ENCODE results near the gene SCLT1. TPM values are rescaled to one million over a fixed set of nuclear protein-coding genes. Genes with fewer than 3 reads are reported as not detected.

SCLT1 gene
- polyA plus RNA-seq, 2 of the 4 experiments (the other 2 are of a cell fraction): 7.4 to 12.1 TPM

GRCh38 chr4:129113919-129114318, 20.6 kb upstream of the SCLT1 start:
- H3K4me2 ChIP-seq: no peak overlapping the region
- CTCF ChIA-PET: no interaction called here
- WGBS (ENCODE audit: missing lambda C conversion rate): 63% methylated on average over 1 of the region's 1 CpG
- no peak overlapping the region for H3K4me3 ChIP-seq
- TF ChIP-seq TFCP2L1 (CRISPR knock-in tag; IDR thresholded peaks at IDR 0.05) (no peak), JUN (IDR thresholded peaks at IDR 0.05) (no peak), JUNB (IDR thresholded peaks at IDR 0.05) (no peak), CHD4 (IDR thresholded peaks at IDR 0.05; ENCODE audit: borderline replicate concordance) (no peak), E2F6 (IDR thresholded peaks at IDR 0.05; ENCODE audit: borderline replicate concordance, low read depth) (no peak), PHF8 (IDR thresholded peaks at IDR 0.05; ENCODE audit: borderline replicate concordance, low read depth) (no peak), EHMT2 (IDR thresholded peaks at IDR 0.05; ENCODE audit: low read depth) (no peak), RFX5 (IDR thresholded peaks at IDR 0.05) (no peak), BHLHE40 (IDR thresholded peaks at IDR 0.05; ENCODE audit: low read depth, low read length) (no peak)
- no peak overlapping the region for H3K27ac ChIP-seq
- H3K9me3 ChIP-seq: no peaks in the 10 kb centered on the region
- FAIRE-seq: no peak
- POLR2A ChIA-PET: no interaction called here
- H3K4me1 ChIP-seq: no peaks in the 10 kb centered on the region
- no peak for DNase-seq (ENCODE audit: low read depth in 1 of 2, low spot score in 1 of 2)
- no peak for ATAC-seq

DNA sequence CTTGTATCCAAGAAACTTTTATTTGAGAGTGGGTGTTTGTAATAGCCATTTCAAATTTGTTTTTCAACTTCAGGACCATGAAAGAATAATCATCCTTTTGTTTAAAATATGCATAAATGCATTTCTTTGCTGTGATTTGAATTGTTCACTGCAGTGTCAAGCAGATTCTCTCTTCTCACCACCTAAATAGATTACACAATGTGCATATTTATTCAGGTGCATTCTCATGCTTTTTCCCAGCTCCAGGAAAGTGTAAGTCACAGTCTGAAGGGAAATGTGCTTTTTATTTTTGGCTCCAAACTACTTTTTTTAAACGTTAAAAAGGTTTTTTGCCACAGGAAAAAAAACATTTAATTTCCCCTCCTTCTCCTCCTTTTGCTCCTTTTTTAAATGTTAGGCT, 20.1 kb upstream of the SCLT1 start:
- ATAC-seq (no peak), DNase-seq (ENCODE audit: low read depth in 1 of 2, low spot score in 1 of 2) (no peak), FAIRE-seq (no peak)
- Histone ChIP-seq H3K4me2 (no peak overlapping the region), H3K27ac (no peak overlapping the region), H3K4me1 (no peaks in the 10 kb centered on the region), H3K4me3 (no peak overlapping the region), H3K9me3 (no peaks in the 10 kb centered on the region)
- ChIA-PET POLR2A (no interaction called here), CTCF (no interaction called here)
- WGBS (ENCODE audit: missing lambda C conversion rate): 50% methylated on average over 1 of the region's 1 CpG
- TF ChIP-seq ZSCAN20 (CRISPR knock-in tag; IDR thresholded peaks at IDR 0.05) (no peak), CHD4 (IDR thresholded peaks at IDR 0.05; ENCODE audit: borderline replicate concordance) (no peak), EP300 (IDR thresholded peaks at IDR 0.05) (no peak)

GRCh38 chr4:129111919-129112318, 18.6 kb upstream of the SCLT1 start:
- H3K4me2 ChIP-seq: no peak overlapping the region
- no peaks in the 10 kb centered on the region for H3K9me3 ChIP-seq
- TF ChIP-seq FOXS1 (CRISPR knock-in tag; IDR thresholded peaks at IDR 0.05) (no peak), SREBF2 (IDR thresholded peaks at IDR 0.05) (no peak), CHD2 (IDR thresholded peaks at IDR 0.05; ENCODE audit: low read length, partially characterized antibody) (no peak), SMC3 (IDR thresholded peaks at IDR 0.05) (no peak)
- TF ChIP-seq, protein P1, sequence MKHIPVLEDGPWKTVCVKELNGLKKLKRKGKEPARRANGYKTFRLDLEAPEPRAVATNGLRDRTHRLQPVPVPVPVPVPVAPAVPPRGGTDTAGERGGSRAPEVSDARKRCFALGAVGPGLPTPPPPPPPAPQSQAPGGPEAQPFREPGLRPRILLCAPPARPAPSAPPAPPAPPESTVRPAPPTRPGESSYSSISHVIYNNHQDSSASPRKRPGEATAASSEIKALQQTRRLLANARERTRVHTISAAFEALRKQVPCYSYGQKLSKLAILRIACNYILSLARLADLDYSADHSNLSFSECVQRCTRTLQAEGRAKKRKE (CRISPR knock-in tag; IDR thresholded peaks at IDR 0.05; ENCODE audit: low read depth): no peak
- ChIA-PET POLR2A (no interaction called here), CTCF (no interaction called here)
- FAIRE-seq (no peak), DNase-seq (ENCODE audit: low read depth in 1 of 2, low spot score in 1 of 2) (no peak), ATAC-seq (no peak)
- no peaks in the 10 kb centered on the region for H3K4me1 ChIP-seq
- H3K4me3 ChIP-seq: no peak overlapping the region
- H3K27ac ChIP-seq: no peak overlapping the region

GRCh38 chr4:129110931-129111330, 17.6 kb upstream of the SCLT1 start:
- CTCF ChIA-PET: interaction anchor here (1.1 kb wide), 1 partner anchor 10 kb away, joined by 3 read pairs; no protein-coding TSS in a partner anchor
- DNase-seq (ENCODE audit: low read depth in 1 of 2, low spot score in 1 of 2) (no peak), ATAC-seq (no peak), FAIRE-seq (no peak)
- no peak overlapping the region for H3K27ac ChIP-seq
- no peak overlapping the region for H3K4me3 ChIP-seq
- H3K4me2 ChIP-seq: no peak overlapping the region
- 39% methylated on average over 3 of the region's 3 CpGs for WGBS (ENCODE audit: missing lambda C conversion rate)
- TF ChIP-seq PHF8 (IDR thresholded peaks at IDR 0.05; ENCODE audit: borderline replicate concordance, low read depth): no peak
- H3K9me3 ChIP-seq: no peaks in the 10 kb centered on the region
- POLR2A ChIA-PET: no interaction called here
- no peaks in the 10 kb centered on the region for H3K4me1 ChIP-seq

All from A549 (cell line).